Renal cortical epithelial cell (primary cell): ENCODE data around the gene AXIN2. TPM values are rescaled to one million over a fixed set of nuclear protein-coding genes. Genes with fewer than 3 reads are reported as not detected.
"Not testable (repeated sequence)": the region's sequence is repeated elsewhere in the genome, so short reads cannot be mapped to it uniquely, and the experiment has no call there.

ENCODE experiments used
- DNase-seq: peaks from one replicate; pipeline ENCODE4 v3.0.0-alpha.2; 2011; ENCODE audit warnings: low read depth
- total RNA-seq: library from RNA; depleted of rRNA; stranded (reverse); fragments of >200 nt; gene quantifications from 2 replicates; pipeline ENCODE4 v1.2.3, GENCODE V29; 2014

Gene AXIN2
- total RNA-seq, 1 donor from 2014 or later, result 7.9 TPM

DNA sequence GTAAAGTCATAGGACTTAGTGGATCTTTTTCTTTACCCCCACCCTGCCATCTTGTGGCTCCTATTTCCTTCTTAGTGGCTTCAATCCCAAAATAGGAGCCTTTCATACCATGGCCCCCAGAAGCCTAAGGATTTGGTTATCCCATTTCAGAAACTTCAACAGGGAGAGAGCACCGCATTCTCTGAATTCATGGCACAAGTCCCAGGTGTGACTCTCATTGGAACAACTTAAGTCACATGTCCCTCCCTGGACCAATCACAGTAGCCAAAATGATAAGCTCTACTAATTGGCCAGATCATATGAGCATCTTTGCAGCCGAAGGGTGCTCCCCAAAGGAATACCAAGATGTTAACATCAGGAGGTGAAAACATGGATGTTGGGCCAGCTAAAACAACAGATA is 43.2 kb downstream of the AXIN2 start:
- no peak for DNase-seq

DNA sequence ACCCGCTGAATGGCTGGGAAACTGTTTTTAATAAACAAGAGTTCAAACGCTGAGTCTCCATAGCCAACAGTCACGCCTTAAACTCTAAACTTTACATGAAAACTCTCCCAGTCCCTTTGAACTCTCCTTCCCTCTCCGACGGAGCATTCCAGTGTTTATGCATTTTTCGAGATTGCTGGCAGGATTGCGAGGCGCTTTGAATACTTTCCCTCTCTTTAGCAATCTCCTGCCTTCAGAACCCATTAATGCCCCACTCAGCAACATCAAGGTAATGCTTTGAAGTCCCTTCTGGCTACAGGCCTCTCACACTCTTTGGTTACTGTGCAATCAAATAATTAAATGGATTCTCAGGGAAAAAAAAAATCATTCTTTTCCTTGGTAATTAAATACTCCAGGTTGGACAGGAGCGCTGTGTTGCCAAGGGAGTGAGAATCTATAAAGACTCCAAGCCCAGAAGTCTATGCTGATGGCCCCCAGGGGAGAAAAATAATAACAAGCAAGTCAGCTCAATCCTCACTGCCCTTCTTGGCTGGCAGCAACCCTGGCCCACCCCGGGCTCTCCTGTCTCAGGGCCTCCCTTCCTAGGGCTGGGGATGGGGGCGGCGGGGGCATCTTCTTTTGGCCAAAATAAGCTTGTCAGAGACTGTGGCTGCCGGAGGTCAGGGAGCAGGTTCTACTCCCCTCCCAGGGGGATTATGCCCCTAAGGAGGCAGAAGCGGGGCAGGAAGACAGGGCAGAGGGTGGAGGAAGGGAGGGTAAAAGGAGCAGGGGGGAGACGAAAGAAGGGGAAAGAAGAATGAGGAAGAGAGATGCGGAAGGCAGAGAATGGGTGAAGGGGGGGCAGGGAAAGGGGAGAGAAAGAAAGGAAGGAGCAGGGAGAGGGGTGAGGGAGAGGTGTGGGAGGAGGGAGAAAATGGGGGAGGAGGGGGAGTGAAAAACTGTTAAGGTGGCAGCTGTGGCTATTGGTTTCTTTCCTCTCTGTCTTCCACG is 45.2 kb downstream of the AXIN2 start:
- DNase-seq, result peak; percentile 80

DNA sequence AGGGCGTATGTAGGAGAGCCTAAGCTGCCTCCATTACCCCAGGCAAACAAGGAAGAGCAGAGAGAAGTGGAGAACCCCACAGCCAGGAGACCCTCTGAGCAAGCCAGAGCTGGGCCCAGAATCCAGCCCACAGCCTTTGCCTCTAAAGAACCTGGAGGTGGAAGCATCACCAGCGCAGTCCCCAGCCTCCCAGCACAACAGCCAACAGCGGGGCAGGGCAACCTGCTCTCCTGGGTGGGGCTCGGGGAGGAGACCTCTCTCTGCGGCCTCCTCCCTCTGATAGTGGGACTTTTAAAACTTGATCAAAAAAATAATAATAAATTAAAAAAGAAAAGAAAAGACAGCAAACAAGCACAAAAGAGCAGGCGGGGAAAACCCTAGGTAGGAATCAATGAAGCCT is 45.9 kb downstream of the AXIN2 start:
- DNase-seq, result no peak

DNA sequence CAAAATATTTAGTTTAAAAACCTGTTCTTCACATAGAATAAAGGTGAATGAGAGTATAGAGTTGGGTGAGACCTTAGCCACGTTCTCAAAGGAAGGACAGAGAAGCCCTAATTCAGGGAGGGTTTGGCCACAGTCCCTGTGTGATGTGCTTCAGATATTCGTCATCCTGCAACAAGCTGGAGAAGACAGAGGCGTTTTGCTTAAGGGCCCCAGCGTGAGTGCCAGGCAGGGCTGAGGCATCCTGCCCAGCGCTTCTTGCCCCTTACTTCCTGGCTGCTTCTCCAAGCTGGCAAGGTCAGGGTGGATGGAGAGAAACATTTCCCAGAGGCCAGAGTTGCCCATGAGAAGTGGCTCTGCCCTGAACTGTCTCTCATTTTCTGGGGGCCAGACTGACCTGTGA is 46.9 kb downstream of the AXIN2 start:
- DNase-seq, result no peak

DNA sequence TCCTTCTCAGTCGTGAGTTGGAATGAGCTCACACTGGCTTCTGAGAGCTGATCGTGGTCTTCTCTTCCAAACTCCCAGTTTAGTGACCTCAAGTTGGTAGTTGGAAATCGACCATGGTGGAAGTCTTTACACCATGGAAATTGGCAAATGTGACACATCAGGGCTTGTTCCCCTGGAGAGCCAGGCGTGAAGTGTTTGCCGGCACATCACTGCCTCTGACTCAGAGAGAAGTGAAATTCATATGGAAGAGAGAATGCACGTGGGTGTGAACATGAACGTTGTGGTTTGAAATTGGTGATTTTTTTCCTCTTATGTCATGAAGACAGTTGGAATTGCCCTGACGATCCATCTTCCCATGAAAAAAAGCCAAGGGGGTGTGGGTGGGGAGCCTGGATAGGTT is 47.4 kb downstream of the AXIN2 start:
- DNase-seq, result no peak

DNA sequence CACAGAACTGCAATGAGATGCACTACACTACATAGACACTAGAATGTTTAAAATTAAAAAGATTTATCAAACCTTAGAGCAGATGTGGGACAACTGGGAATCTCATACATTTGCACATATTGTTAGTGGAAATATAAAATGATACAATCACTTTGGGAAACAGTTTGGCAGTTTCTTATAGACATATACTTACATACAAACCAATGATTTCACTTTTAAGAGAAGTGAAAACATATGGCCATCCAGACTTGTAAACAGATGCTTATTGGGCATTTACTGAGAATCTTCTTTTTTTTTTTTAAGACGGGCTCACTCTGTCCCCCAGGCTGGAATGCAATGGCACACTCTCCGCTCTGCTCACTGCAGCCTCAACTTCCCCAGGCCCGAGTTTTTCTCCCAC is 50.1 kb downstream of the AXIN2 start:
- DNase-seq, result no peak

DNA sequence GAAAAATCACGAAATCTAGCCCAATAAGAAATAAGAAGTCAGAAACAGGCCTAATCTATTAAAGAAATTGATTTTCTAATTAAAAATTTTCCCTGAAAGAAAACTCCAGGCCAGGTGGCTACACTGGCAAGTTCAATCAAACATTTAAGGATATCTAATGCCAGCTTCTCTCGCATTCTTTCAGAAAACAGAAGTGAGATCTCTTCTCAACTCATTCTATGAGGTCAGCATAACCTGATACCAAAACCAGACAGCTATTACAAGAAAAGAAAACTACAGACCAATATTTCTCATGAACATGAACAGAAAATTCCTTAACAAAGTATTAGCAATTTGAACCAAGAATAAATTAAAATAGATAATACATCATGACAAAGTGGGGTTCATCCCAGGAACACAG is 52.4 kb downstream of the AXIN2 start:
- DNase-seq, result no peak

DNA sequence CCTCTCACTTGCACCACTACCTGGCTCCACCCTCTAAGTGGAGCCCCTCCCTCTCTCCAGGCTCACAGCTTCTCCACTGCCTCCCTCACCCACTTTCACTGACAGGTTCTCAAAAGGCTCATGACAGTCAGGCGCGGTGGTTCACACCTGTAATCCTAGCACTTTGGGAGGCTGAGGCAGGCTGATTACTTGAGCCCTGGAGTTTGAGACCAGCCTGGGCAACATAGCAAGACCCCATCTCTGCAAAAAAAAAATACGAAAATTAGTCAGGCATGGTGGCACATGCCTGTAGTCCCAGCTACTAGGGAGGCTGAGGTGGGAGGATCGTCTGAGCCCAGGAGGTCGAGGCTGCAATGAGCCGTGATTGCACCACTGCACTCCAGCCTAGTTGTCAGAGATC is 56.8 kb downstream of the AXIN2 start:
- DNase-seq, result not testable (repeated sequence)

DNA sequence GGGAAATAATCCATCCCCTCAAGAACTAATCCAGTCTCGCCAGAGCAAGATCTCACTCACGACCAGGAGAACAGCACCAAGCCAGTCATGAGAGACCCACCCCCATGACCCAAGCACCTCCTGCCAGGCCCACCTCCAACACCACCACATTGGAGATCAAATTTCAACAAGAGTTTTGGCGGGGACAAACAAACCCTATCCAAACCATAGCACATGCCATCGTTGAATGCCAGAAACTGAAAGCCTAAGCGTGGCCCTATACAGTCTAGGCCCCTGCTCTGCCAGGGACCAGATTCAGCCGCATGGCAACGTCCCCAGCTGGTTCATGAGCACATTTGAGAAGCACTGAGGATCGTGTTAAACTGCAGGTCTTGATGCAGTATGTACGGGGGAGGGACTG is 57.3 kb downstream of the AXIN2 start:
- DNase-seq, result no peak

DNA sequence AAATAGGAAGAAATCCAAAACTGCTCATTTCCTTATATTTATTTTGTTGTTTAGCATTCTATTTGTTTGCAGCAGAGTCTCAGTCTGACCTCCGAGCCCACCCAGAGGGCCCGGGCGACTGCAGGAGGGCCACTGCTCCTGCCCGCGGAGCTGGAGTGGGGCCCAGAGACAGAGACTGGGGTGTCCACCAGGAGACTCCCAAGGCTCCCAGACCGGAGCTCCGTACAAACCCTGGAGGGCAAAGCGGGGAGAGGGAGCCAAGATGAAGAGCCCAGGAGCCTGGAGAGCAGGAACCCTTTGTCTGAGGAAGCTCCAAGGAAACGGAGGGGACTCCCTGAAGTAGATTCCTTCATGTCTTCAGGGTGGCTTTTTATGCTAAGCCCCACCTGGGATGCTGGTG is 57.9 kb downstream of the AXIN2 start:
- no peak for DNase-seq

DNA sequence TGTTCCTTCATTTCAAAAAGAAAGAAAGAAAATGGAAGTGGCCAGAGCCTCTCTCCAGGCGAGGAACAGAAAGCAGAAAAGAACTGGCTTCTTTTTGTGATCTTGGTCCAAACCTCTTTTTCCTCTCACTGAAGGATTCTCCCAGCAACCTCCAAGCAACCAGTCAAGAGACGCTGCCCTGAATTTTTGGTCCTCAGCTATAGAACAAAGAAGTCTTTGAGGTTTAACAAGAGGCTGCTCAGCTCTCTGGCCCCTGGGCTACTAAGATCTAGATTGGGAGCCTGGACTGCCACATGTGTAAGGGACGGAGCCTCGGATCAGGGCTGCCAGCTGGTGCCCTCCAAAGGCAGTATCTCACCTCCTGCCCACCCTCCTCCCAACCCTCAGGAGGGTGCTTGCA is 62.6 kb downstream of the AXIN2 start:
- no peak for DNase-seq

DNA sequence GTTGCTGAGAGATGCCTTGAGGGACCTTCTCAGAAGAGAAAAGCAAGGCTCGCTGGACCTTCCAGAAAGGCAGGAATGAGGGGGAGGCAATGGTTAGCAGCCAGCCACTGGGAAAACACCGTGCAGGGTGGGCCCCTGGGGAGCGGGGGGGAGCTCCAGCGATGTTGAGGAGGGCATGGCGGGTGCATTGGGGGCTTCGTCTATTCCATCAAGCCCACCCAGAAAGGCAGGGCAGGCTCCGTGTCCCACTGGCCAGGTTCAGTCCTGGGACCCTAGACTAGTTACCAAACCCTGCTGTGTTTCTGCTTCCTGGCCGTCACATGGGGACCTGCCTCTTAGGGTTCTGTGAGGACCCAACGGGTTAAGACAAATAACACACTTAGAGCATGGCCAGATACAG is 64.6 kb downstream of the AXIN2 start:
- no peak for DNase-seq

DNA sequence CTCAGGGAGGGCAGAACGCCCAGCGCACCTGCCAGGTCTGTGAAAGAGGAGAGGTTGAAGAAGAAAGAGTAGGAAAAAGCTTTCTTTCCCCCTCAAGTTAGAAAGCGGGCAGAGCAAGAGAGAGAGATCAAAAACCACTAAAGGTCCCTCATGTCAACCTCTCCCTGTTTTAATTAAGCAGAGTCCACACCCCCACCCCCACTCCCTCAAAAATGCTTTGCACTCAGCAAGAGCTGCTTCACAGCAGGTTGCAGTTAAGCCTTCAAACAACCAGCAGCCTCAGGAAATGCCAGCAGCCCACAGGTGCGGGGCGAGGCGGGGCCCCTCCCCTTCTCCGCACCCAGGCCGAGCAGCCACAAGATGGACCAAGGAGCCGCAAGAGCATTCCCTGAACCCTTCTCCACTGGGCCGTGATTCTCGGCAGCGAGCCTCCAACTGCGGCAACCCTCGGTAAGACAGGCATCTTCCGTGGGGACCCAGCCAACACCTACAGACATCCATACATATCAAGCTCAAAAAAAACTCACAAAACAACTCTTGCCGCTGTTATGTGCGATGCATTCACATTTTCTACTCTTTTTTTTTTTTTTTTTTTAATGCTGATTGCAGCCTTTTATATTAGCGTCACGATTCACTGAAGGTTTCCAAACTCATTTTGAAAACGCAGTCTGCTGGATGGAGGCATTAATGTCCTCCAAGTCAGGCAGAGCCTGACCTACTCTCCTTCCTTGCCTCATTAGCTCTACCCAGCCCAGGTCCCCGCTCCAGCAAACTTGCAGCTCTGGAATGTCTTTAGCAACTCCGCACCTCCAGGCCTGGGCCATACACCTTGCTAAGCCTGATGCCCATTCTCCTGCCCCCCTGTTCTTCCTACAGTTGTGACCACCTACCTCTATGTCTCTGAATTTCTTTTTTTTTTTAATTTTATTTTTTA is 66.1 kb downstream of the AXIN2 start:
- peak; percentile 20 for DNase-seq

DNA sequence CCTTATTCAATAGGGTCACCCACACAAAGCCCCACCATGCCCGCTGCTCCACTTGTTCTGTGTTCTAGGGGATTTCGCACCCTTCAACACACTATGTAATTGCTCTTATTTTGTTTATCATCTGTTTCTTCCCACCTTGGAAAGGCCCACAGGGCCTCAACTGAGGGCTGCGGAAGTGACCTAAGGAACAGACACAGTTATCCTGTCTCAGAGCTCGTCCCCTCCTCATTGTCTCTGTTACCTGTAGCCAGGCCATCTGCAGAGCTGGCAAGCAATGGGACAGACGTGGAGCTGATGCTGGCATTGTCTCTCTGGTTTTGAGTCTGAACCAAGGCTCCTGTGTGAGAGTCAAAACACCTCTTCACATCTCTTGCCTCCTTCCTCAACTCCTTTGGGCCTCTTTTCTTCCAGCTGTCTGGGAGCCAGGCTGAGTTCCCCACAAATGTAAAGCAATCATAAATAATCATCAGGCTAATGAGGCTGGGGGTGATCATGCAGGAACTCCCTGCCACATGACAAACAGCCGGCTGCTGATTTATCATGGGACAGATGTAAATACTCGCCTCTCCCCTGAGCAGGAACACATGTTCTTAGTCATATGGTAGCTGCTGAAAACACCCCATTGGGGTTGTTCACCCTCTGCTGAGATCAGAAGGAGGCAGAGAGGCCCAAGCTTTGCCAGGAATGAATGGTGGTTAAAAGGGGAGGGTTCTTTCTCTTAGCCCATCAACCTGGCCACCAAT is 71.9 kb downstream of the AXIN2 start:
- DNase-seq, result no peak

DNA sequence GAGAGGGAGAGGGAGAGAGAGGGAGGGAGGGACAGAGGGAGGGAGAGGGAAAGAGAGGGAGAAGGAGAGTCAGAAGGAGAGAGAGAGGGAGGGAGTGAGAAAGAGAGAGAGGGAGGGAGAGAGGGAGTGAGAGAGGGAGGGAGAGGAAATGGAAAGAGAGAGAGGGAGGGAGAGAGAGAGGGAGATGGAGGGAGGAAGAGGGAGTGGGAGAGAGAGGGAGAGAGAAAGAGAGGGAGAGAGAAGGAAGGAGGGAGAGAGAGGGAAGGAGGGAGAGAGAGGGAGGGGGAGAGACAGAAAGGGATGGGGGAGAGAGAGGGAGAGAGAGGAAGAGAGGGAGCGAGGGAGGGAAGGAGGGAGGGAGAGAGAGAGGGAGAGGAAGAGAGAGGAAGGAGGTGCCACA is 72.8 kb downstream of the AXIN2 start:
- DNase-seq, result no peak

DNA sequence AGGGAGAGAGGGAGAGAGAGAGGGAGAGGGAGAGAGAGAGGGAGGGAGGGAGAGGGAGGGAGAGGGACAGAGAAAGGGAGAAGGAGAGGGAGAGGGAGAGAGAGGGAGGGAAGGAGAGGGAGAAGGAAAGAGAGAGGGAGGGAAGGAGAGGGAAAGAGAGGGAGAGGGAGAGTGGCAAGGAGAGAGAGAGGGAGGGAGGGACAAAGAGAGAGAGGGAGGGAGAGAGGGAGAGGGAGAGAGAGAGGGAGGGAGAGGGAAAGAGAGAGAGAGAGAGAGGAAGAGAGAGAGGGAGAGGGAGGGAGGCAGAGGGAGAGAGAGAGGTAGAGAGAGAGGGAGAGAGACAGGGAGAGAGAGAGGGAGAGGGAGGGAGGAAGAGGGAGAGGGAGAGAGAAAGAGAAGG is 73.5 kb downstream of the AXIN2 start:
- no peak for DNase-seq

DNA sequence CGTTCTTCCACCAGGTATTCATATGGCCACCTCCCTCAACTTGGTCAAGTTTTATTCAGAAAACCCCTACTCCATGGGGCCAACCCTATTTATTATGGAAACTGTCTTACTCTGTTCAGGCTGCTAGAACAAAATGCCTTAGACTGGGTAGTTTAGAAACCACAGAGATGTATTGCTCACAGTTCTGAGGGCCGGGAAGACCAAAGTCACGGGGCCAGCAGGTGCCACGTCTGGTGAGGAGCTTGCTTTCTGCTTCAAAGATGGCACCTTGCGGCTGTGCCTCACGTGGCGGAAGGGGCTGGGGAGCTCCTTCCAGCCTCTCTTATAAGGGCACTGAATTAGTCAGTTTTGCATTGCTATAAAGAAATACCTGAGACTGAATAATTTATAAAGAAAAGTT is 74.3 kb downstream of the AXIN2 start:
- no peak for DNase-seq

DNA sequence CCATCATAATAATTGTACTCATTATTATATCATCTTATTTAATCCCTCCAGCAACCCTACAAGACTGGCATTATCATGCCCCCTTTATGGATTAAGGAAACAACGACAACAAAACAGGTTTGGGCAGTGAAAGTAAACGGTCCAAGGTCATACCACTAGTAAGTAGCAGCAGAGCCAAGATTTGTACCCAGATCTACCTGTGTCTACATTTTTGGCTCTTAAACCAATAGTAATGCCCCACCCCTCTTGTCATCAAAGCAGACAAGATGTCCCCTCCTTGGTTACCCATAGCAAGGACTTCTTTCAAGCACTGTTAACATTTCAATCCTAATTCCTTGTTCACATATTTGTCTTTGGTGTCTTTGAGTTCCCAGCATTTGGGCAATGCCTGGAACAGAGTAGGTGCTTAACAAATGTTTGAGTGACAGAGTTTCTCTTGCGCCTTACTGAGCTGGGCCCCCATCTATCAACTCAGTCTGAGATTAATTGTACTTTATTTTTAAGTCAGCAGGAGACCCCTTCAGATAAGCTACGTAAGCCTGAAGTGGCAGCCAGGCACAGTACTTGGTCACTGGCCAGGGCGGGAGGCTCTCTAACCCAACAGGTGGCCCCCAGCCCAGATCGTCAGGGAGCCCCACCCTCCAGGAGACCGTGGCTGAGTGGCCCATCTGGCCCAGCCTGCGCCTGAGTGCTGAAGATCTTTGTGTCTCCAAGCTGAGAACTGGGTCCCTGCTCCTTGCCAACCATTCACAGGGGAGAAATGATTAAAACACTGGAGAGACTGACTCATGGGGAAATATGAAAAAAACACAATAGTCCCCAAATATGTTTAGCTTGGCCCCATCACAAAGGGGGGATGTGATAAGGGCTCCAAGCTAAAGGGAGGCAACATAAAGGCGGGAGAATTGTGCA is 75.8 kb downstream of the AXIN2 start:
- no peak for DNase-seq

DNA sequence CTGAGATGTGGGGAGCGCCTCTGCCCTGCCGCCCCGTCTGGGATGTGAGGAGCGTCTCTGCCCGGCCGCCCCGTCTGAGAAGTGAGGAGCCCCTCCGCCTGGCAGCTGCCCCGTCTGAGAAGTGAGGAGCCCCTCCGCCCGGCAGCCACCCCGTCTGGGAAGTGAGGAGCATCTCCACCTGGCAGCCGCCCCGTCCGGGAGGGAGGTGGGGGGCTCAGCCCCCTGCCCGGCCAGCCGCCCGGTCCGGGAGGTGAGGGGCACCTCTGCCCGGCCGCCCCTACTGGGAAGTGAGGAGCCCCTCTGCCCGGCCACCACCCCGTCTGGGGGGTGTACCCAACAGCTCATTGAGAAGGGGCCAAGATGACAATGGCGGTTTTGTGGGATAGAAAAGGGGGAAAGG is 77.0 kb downstream of the AXIN2 start:
- DNase-seq, result not testable (repeated sequence)

DNA sequence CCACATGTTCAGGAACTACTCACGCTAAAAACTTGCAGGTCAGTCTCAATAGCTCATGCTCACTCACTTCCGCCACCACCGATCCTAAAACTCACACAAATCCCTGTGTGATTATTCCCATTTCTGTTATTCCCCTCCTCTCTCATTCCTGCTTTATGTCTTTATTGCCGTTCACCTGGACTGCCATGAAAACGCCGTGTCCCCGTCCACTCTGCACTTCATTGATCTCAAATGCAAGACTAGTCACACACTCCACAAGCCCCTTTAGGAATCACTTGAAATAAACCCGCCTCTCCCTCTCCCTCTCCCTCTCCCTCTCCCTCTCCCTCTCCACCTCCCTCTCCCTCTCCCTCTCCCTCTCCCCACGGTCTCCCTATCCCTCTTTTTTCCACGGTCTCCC is 78.0 kb downstream of the AXIN2 start:
- DNase-seq, result no peak

DNA sequence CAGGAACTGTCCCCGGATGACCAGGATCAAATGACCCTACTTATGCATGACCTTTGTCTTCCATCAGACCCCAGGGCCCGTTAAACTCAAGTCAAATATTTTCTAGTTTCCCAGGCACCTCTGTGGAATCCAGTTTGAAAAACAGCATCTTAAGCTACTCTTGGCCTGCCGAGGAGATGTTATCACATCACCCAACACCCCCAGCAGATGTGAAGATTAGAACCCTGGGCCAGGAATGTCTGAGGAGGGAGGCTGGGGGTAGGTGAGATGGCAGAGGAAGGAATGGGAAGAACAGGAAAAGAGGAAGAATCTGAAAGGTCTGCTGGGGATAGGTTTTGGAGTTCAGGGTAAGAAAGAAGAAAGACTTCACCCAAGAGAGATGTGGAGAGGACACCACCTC is 79.2 kb downstream of the AXIN2 start:
- no peak for DNase-seq
